ENCODE data around the gene ERBB3.
A peak's percentile ranks its signal among the peaks of the same experiment; 100 is the strongest.
"Not testable (repeated sequence)": the region's sequence is repeated elsewhere in the genome, so short reads cannot be mapped to it uniquely, and the experiment has no call there.

ERBB3 gene

DNA sequence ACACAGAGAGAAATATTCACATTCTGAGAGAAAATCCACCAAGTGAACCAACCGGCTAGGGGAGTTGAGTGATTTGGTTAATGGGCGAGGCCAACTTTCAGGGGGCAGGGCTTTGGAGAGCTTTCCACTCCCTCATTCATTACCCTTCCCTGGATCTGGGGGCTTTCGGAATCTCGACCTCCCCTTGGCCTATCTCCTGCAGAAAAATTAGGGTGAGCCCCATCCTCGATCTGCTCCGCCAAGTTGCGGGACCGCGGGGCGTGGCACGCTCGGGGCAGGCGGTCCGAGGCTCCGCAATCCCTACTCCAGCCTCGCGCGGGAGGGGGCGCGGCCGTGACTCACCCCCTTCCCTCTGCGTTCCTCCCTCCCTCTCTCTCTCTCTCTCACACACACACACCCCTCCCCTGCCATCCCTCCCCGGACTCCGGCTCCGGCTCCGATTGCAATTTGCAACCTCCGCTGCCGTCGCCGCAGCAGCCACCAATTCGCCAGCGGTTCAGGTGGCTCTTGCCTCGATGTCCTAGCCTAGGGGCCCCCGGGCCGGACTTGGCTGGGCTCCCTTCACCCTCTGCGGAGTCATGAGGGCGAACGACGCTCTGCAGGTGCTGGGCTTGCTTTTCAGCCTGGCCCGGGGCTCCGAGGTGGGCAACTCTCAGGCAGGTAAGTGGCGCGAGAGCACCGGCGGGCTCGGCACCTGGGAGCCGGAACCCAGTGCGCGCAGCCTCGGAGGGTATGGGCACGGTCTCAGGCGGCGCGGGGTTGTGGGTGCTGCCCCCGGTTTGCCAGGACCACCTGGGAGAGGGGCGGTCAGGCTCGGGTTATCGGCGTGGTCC, at the start of gene ERBB3:
Gene ERBB3, plus strand, starts transcription at position 443 of the 833 bp plus-strand sequence. Its CDS starts 136 bp downstream, at position 579.
- DNase-seq (ENCODE audit: low read depth) = peak; percentile 59

DNA sequence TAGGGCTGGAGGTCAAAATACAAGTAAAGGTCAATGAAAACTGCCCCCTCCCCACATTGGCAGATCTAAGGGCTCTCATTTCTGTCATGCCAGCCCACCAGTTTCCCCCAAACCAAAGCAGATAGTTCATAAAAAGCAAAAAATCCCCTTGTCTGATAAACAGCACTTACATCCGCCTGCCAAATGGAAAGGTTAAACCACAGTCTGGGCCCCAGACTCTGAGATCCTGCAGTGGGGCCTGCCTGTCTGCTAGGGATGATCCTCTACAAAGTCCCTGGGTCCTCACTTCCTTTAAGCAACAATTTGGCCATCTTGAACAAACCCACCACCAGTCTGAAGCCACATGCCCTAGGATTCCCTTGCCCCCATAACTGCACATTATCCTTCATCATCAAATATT, 48.0 kb upstream of the ERBB3 start:
- DNase-seq (ENCODE audit: low read depth) = no peak

GRCh38 chr12:56034586-56035332, 45.2 kb upstream of the ERBB3 start:
- no peak for DNase-seq (ENCODE audit: low read depth)

DNA sequence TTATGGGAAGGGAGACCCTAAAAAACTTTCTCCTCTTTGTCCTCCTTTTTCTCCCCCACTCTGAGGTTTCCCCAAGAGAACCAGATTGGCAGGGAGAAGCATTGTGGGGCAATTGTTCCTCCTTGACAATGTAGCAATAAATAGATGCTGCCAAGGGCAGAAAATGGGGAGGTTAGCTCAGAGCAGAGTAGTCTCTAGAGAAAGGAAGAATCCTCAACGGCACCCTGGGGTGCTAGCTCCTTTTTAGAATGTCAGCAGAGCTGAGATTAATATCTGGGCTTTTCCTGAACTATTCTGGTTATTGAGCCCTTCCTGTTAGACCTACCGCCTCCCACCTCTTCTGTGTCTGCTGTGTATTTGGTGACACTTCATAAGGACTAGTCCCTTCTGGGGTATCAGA, 42.8 kb upstream of the ERBB3 start:
- no peak for DNase-seq (ENCODE audit: low read depth)

DNA sequence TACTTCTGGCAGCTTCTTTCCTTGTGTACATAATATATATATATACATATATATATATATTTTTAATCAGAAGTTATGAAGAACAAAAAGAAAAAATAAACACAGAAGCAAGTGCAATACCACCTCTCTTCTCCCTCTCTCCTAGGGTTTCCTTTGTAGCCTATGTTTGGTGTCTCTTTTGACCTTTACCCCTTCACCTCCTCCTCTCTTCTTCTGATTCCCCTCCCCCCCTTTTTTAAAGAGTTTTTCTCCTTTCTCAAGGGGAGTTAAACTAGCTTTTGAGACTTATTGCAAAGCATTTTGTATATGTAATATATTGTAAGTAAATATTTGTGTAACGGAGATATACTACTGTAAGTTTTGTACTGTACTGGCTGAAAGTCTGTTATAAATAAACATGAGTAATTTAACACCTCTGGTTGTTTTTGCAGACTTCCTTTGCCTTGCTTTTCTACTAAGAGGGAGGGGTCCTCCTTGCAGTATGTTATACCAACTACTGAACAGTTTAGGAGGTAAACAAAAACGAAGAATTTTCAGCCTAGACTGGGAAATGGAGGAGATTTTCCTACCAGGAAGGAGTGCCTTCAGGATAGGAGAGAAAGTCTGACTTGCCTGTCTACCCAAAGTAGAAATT, 41.8 kb upstream of the ERBB3 start:
- DNase-seq (ENCODE audit: low read depth) = no peak

- no peak for DNase-seq (ENCODE audit: low read depth)
Observed at GRCh38 chr12:56040151-56040550, 39.8 kb upstream of the ERBB3 start.

DNA sequence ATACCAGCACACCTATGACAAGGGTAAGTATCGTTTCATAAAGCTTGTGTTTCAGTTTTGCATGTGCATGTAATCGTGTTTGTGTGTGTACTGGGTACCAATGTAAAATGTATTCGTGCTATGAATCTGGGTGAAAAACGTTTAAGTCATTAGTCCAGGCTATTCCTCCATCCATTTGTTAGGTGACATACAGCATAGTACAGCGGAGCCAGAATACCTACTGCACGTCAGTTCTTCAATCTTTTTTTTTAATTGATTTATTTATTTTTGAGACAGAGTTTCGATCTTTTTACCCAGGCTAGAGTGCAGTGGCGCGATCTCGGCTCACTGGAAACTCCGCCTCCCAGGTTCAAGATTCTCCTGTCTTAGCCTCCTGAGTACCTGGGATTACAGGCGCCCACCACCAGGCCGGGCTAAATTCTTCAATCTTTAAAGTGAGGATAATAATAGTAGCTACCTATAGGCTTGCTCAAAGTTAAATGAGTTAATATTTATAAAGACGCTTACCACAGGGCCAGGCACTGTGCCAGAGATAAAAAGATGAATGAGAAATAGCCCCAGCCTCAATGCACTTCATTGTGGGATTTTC, 38.9 kb upstream of the ERBB3 start:
- no peak for DNase-seq (ENCODE audit: low read depth)

GRCh38 chr12:56041552-56042429, 38.2 kb upstream of the ERBB3 start, which contains the start of gene RPS26:
RPS26 (plus strand) TSS chr12:56041918; CDS start chr12:56042167, 249 bp downstream.
- DNase-seq (ENCODE audit: low read depth) = peak; percentile 87

GRCh38 chr12:56042430-56042813, 37.5 kb upstream of the ERBB3 start:
- DNase-seq (ENCODE audit: low read depth) = not testable (repeated sequence)

DNA sequence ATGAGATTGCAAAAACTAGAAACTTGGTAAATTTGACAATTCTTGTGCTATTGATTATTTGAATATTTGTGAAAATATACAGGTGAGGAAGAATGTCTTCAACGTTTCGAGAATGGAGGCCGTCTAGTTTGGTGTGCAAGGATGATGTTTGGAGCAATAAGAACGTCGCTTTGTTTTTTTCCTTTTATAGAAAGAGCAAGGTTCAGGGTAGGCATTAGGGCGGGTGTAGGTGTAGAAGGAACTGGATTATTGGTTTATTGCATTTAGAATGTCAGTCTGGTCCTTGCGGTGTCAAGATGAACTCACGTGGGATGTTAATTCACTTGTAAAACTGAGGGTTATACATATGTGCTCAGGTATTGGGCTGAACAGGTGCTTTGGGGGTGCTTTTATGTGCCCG, 37.1 kb upstream of the ERBB3 start:
- no peak for DNase-seq (ENCODE audit: low read depth)

- DNase-seq (ENCODE audit: low read depth) = no peak
Observed at GRCh38 chr12:56046027-56046780, 33.8 kb upstream of the ERBB3 start.

- no peak for DNase-seq (ENCODE audit: low read depth)
Observed at GRCh38 chr12:56053407-56053893, 26.5 kb upstream of the ERBB3 start.

GRCh38 chr12:56059964-56060363, 20.0 kb upstream of the ERBB3 start:
- not testable (repeated sequence) for DNase-seq (ENCODE audit: low read depth)

- no peak for DNase-seq (ENCODE audit: low read depth)
Observed at GRCh38 chr12:56061982-56062381, 18.0 kb upstream of the ERBB3 start.

GRCh38 chr12:56062996-56063395, 17.0 kb upstream of the ERBB3 start:
- DNase-seq (ENCODE audit: low read depth) = no peak

DNA sequence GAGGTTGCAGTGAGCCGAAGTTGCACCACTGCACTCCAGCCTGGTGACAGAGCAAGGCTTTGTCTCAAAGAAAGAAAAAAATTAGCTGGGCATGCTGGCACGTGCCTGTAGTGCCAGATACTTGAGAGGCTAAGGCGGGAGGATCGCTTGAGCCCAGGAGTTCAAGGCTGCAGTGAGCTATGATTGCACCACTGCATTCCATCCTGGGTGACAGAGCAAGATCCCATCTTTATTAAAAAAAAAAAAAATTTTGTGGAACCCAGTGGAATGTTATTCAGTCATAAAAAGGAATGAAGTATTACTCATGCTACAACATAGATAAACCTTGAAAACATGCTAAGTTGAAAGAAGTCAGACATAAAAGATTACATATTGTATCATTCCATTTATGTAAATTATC, 8.3 kb upstream of the ERBB3 start:
- no peak for DNase-seq (ENCODE audit: low read depth)

DNA sequence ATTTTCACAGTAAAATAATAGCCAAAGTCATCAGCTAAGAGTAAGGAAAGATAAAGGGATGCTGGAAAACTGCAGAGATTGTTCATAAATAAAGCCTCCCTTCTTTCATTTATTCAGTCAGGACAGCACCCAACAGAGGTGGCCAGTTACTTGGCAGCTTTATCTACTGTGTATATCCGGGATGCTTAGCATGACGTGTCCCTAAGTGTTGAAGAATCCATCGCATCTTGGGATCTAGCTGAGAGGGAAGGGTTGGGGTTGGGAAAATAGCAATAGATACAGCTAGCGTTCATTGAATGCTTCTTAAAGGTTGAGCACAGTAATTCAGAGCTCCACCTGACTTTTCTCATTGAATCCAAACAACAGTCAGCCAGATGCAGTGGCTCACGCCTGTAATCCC, 5.6 kb upstream of the ERBB3 start:
- DNase-seq (ENCODE audit: low read depth) = no peak

DNA sequence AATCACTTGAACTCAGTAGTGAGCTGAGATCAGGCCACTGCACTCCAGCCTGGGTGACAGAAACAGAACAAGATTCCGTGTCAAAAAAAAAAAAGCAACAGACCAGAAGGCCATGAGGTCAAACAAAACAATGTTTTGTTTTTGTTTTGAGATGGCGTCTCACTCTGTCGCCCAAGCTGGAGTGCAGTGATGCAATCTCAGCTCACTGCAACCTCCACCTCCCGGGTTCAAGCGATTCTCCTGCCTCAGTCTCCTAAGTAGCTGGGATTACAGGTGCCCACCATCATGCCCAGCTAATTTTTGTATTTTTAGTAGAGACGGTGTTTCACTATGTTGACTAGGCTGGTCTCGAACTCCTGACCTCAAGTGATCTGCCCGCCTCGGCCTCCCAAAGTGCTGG, 2.0 kb upstream of the ERBB3 start:
- not testable (repeated sequence) for DNase-seq (ENCODE audit: low read depth)

GRCh38 chr12:56078427-56078826, 1.5 kb upstream of the ERBB3 start:
- DNase-seq (ENCODE audit: low read depth) = no peak

GRCh38 chr12:56078931-56079722, 838 bp upstream of the ERBB3 start:
- DNase-seq (ENCODE audit: low read depth) = peak; percentile 31

Measured in activated T-helper 1 cell treated with Interleukin-2 at 50 U/mL for 16 hours (primary cell).